Loucy (cell line): Measurements from ENCODE around the gene CACFD1.

Source experiments
- H2AFZ ChIP-seq: fragments of 200-600 bp; sonication (generic); 2 replicates; pipeline ENCODE4 v1.6.0; 2016; ENCODE audit warnings: antibody characterized with exemption, mild to moderate bottlenecking, low read length, moderate library complexity
- H3F3A ChIP-seq: fragments of 200-600 bp; 2 replicates; pipeline ENCODE4 v1.6.0; 2016; ENCODE audit warnings: antibody characterized with exemption, low read depth, mild to moderate bottlenecking
- H3K27me3 ChIP-seq: fragments of 200-600 bp; sonication (generic); 2 replicates; pipeline ENCODE4 v1.6.1; 2014; ENCODE audit warnings: low read length, mild to moderate bottlenecking; ENCODE audit not compliant: insufficient read depth, poor library complexity, severe bottlenecking
- H3K36me3 ChIP-seq: fragments of 200-600 bp; sonication (generic); 2 replicates; pipeline ENCODE4 v1.6.1; 2016; ENCODE audit warnings: low read length; ENCODE audit not compliant: insufficient read depth
- H3K4me1 ChIP-seq: fragments of 200-600 bp; sonication (generic); 2 replicates; pipeline ENCODE4 v1.5.1; 2014; ENCODE audit warnings: low read length, mild to moderate bottlenecking; ENCODE audit not compliant: insufficient read depth, poor library complexity, severe bottlenecking
- H3K4me2 ChIP-seq: fragments of 200-600 bp; sonication (generic); 2 replicates; pipeline ENCODE4 v1.6.0; 2014; ENCODE audit warnings: antibody characterized with exemption, low read length, low read depth, mild to moderate bottlenecking; ENCODE audit not compliant: poor library complexity, severe bottlenecking
- H3K4me3 ChIP-seq: fragments of 200-600 bp; sonication (generic); 2 replicates; pipeline ENCODE4 v1.5.1; 2014; ENCODE audit warnings: low read length, mild to moderate bottlenecking, mixed read lengths; ENCODE audit not compliant: poor library complexity, severe bottlenecking
- H3K79me2 ChIP-seq: fragments of 200-600 bp; sonication (generic); 2 replicates; pipeline ENCODE4 v1.6.1; 2014; ENCODE audit warnings: low read length; ENCODE audit not compliant: insufficient read depth
- H3K9ac ChIP-seq: fragments of 200-600 bp; sonication (generic); 2 replicates; pipeline ENCODE4 v1.6.0; 2014; ENCODE audit warnings: mild to moderate bottlenecking, low read depth, low read length, moderate library complexity; ENCODE audit not compliant: poor library complexity, severe bottlenecking
- H3K9me2 ChIP-seq: fragments of 200-600 bp; sonication (generic); replicated peaks from 2 replicates; pipeline ENCODE4 v1.6.1; 2016; ENCODE audit warnings: low read depth, low read length, mixed read lengths
- H3K9me3 ChIP-seq: fragments of 200-600 bp; sonication (generic); 2 replicates; pipeline ENCODE4 v1.6.1; 2014; ENCODE audit warnings: mild to moderate bottlenecking, antibody characterized with exemption, low read length, low read depth; ENCODE audit not compliant: insufficient read depth
- H4K20me1 ChIP-seq: fragments of 200-600 bp; sonication (generic); 2 replicates; pipeline ENCODE4 v1.6.0; 2014; ENCODE audit warnings: antibody characterized with exemption, low read length, mild to moderate bottlenecking; ENCODE audit not compliant: insufficient read depth, poor library complexity, severe bottlenecking
- EZH2phosphoT487 ChIP-seq: fragments of 200-600 bp; IDR thresholded peaks from 2 replicates; pipeline ENCODE4 v1.6.1; 2018; ENCODE audit warnings: antibody characterized with exemption, mild to moderate bottlenecking, moderate library complexity, borderline replicate concordance
- TF ChIP-seq, protein P1 (sequence below): fragments of 200-600 bp; sonication (generic); conservative IDR thresholded peaks from 2 replicates; pipeline ENCODE4 v1.5.1; 2014; ENCODE audit warnings: mild to moderate bottlenecking, antibody characterized with exemption, low read length

Gene CACFD1

DNA sequence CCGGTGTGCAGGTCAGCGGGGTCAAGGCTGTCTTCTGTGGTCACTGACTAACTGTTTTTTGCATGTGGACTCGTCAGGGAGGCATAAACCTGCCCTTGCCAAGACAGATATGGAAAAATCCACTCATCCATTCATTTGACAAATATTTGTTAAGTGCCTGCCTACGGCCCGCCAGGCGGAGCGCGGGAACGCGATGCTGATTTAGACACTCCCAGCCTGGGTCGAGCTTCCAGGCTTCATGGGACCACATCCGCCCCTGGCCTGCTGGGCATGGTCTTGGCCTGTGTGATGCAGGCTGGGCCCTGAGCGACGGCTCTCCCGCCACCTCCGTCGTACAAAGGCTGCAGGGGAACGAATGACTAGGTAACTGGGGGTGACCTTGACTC is 46.9 kb downstream of the CACFD1 start:
- Histone ChIP-seq H3K4me3 (no peak overlapping the region), H4K20me1 (no peaks in the 10 kb centered on the region), H2AFZ (no peak overlapping the region), H3F3A (0 out of 2 replicates have a peak, but pooled peaks cover 5% of the 10 kb centered on the region), H3K9me3 (peaks cover 12% of the 10 kb centered on the region; the same call in 1 of the 2 replicates), H3K27me3 (no peaks in the 10 kb centered on the region), H3K4me1 (peaks cover 28% of the 10 kb centered on the region), H3K79me2 (no peaks in the 10 kb centered on the region), H3K9me2 (no peaks in the 10 kb centered on the region), H3K4me2 (no peak overlapping the region), H3K36me3 (no peaks in the 10 kb centered on the region), H3K9ac (no peak overlapping the region)
- no peak for TF ChIP-seq EZH2phosphoT487

DNA sequence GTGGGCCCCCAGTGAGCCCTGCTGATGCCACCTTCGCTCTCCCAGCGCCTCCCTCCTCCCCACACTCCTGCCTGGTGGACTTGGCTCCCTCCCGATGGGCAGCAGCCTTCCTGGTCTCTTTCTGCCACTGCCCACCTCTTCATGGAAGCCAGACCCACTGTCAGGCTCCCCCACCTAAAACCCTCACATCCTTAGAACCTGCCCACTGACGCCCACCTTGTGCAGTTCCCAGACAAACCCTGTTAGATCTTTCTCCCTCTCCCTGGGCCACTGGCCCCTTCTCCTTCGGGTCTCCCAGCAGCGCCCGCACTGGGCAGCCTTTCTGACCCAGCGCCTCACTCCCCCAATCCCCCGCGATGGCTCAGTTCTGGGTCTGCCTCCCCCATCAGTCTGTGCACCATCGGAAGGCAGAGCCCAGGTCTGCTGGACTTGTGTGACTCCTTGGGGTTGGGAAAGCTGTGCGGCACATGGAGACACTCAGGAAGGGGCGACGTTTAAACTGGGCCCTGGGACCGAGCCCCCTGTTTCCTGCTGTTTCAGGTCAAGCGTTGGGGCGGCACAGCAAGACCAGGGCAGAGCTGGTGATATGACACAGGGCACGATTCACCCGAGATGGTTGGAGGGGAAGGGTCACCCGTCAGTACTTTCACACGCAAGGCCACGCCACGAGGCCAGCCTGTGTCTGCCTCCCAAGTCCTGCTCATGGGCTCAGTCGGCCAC is 47.6 kb downstream of the CACFD1 start:
- Histone ChIP-seq H3K9me3 (peaks cover 5% of the 10 kb centered on the region; the same call in 1 of the 2 replicates), H3K9me2 (no peaks in the 10 kb centered on the region), H3K4me1 (peaks cover 28% of the 10 kb centered on the region), H3F3A (0 out of 2 replicates have a peak, but pooled peaks cover 5% of the 10 kb centered on the region), H3K4me3 (no peak overlapping the region), H3K36me3 (no peaks in the 10 kb centered on the region), H3K79me2 (no peaks in the 10 kb centered on the region), H3K27me3 (no peaks in the 10 kb centered on the region), H3K9ac (no peak overlapping the region), H4K20me1 (no peaks in the 10 kb centered on the region), H3K4me2 (no peak overlapping the region), H2AFZ (no peak overlapping the region)
- TF ChIP-seq, protein P1, sequence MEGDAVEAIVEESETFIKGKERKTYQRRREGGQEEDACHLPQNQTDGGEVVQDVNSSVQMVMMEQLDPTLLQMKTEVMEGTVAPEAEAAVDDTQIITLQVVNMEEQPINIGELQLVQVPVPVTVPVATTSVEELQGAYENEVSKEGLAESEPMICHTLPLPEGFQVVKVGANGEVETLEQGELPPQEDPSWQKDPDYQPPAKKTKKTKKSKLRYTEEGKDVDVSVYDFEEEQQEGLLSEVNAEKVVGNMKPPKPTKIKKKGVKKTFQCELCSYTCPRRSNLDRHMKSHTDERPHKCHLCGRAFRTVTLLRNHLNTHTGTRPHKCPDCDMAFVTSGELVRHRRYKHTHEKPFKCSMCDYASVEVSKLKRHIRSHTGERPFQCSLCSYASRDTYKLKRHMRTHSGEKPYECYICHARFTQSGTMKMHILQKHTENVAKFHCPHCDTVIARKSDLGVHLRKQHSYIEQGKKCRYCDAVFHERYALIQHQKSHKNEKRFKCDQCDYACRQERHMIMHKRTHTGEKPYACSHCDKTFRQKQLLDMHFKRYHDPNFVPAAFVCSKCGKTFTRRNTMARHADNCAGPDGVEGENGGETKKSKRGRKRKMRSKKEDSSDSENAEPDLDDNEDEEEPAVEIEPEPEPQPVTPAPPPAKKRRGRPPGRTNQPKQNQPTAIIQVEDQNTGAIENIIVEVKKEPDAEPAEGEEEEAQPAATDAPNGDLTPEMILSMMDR, result no peak
- TF ChIP-seq EZH2phosphoT487, result no peak

DNA sequence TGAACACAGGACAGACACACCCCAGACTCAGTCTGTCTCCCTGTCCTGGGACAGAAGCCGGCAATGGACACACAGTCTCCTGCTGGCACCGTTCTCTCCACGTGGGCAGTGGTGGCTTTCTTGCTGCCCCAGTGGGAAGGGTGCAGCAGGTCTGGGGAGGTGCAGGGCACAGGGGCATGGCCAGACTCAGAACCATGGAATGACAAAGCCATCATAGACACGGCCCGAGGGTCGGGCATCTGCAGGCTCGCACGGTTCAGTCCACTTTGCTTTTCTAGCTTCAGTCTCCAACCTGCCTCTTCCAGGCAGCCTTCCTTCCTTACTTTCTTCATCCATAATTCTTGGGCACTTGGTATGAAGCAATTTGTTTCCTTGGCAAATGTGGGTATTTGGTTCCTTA is 48.3 kb downstream of the CACFD1 start:
- Histone ChIP-seq H3K27me3 (no peaks in the 10 kb centered on the region), H4K20me1 (no peaks in the 10 kb centered on the region), H3K4me1 (peaks cover 28% of the 10 kb centered on the region), H3K9ac (peak overlapping the region; percentile 66), H3K4me3 (no peak overlapping the region), H3K79me2 (no peaks in the 10 kb centered on the region), H3K9me2 (no peaks in the 10 kb centered on the region), H3F3A (0 out of 2 replicates have a peak, but pooled peaks cover 5% of the 10 kb centered on the region), H3K4me2 (peak overlapping the region; percentile 71), H3K36me3 (no peaks in the 10 kb centered on the region), H3K9me3 (no peaks in the 10 kb centered on the region; the same call in 1 of the 2 replicates), H2AFZ (no peak overlapping the region)
- TF ChIP-seq EZH2phosphoT487, result no peak
- TF ChIP-seq, protein P1, result no peak
